Heart right ventricle (tissue), 16 donors: ENCODE results near the gene ERCC8. TPM values are rescaled to one million over a fixed set of nuclear protein-coding genes. Genes with fewer than 3 reads are reported as not detected.
"Not testable (repeated sequence)": the region's sequence is repeated elsewhere in the genome, so short reads cannot be mapped to it uniquely, and the experiment has no call there.

Experiments
- ATAC-seq, 8 donors: fragments of 200-7000 bp; cut with Tn5 transposase; one replicate each; pipeline ENCODE4 v1.9.1; 2020; ENCODE audit warnings: mild to moderate bottlenecking in 8 of 8, moderate library complexity in 8 of 8, moderate number of reproducible peaks in 1 of 8
- DNase-seq, 2 donors: peaks; one replicate each; pipeline ENCODE4 v3.0.0-alpha.2; 2020
- H3K27ac ChIP-seq, 10 donors: fragments of 200-600 bp; sonication (generic) in 2 of 10; one replicate each; pipeline versions ENCODE4 v1.5.0 to v1.8.0; 2020 to 2022; ENCODE audit warnings: mild to moderate bottlenecking in 3 of 10
- H3K27me3 ChIP-seq, 7 donors: fragments of 200-600 bp; one replicate each; pipeline ENCODE4 v1.8.0; 2021 to 2022; ENCODE audit warnings: mild to moderate bottlenecking in 2 of 7
- H3K36me3 ChIP-seq, 9 donors: fragments of 200-600 bp; sonication (generic) in 1 of 9; one replicate each; pipeline versions ENCODE4 v1.5.0 to v1.8.0; 2020 to 2022; ENCODE audit warnings: mild to moderate bottlenecking in 2 of 9
- H3K4me1 ChIP-seq, 9 donors: fragments of 200-600 bp; sonication (generic) in 1 of 9; one replicate each; pipeline versions ENCODE4 v1.5.0 to v1.8.0; 2020 to 2022; ENCODE audit warnings: mild to moderate bottlenecking in 4 of 9
- H3K4me3 ChIP-seq, 10 donors: fragments of 200-600 bp; sonication (generic) in 2 of 10; one replicate each; pipeline versions ENCODE4 v1.5.0 to v1.8.0; 2020 to 2022; ENCODE audit warnings: mild to moderate bottlenecking in 7 of 10, moderate library complexity in 2 of 10
- H3K9me3 ChIP-seq, 11 donors: fragments of 200-600 bp in 10 of 11; sonication (generic) in 2 of 11; one replicate each; pipeline versions ENCODE4 v1.5.0 to v1.8.0; 2013 to 2022; ENCODE audit warnings: mild to moderate bottlenecking in 2 of 11, control low read depth in 1 of 11, moderate library complexity in 1 of 11
- WGBS, 2 donors: extraction: QIAGEN DNeasy Blood & Tissue Kit; methylation state at CpG; one replicate each; pipeline ENCODE4 v1.1.7; 2013; ENCODE audit warnings: inconsistent platforms in 1 of 2; 5-methylcytosine and 5-hydroxymethylcytosine counted together
- intact Hi-C, 10 donors: fragments of 100-400 bp; cut with DNase I; formaldehyde crosslinking; loops; one replicate each; pipeline versions ENCODE4 v1.11.1 to v1.14.2; 2022
- polyA plus RNA-seq, 2 donors: library from polyadenylated mRNA; stranded (reverse); fragments of 200-250 nt; gene quantifications; one replicate each; pipeline ENCODE4 v1.2.3, GENCODE V29; 2013
- total RNA-seq, 10 donors: library from RNA; stranded (reverse); fragmentation: NEBNext Ultra II Directional in 3 of 10; extraction: Animal tissue kit (Norgen Biotek cat#: 25700) in 3 of 10; gene quantifications; one replicate each; pipeline versions ENCODE4 v1.2.1 to v1.2.4, GENCODE V29; 2021 to 2023
- TF ChIP-seq, protein P1 (sequence below), 9 donors: fragments of 200-600 bp; sonication (generic) in 2 of 9; IDR thresholded peaks; one replicate each; pipeline versions ENCODE4 v1.5.0 to v1.8.0; 2021 to 2022; ENCODE audit warnings: antibody characterized with exemption in 9 of 9, mild to moderate bottlenecking in 5 of 9, moderate library complexity in 1 of 9
- donor health status: Arrhythmogenic right ventricular cardiomyopathy.
- donor health status: ischemic (EF 13 %, LVEDD 7.1; RV severe dilation, severe dysfunction).
- donor health status: healthy with polysubstance abuse.
- donor health status: DM: no; HTN: yes; CAD: no.
- donor health status: DM: no; HTN: no; CAD: no.
- donor health status: ischemic (EF 25% LVEDD 6.9; RV normal size, moderate dysfunction).
- donor health status: ischemic (EF 25% LVEDD 5.7; RV mildly dilated, moderate dysfunction).
- donor health status: healthy.
- donor health status: DM: yes; HTN: yes; CAD: no.
- donor health status: Ischemic cardiomyopathy.
- donor health status: ischemic (EF 35%, LVEDD 5.7; RV mildly dilated, moderate dysfunction).
- donor health status: nonischemic (EF 11% LVEDD 7.7; RV severe dilation, severe dysfunction).
- donor health status: DM: yes; HTN: yes; CAD: no.
- donor health status: PGD.
- donor health status: ischemic (EF 29% LVEDD 5.4; RV normal size, mild dysfunction).
- donor health status: nonischemic (EF 23%, LVEDD 6.1; RV moderate dilation, normal function).

Gene ERCC8
- total and polyA plus RNA-seq, 12 donors = 4.1 to 8.3 (median 6.0) TPM

GRCh38 chr5:60992871-60993270 is 48.0 kb upstream of the ERCC8 start:
- Histone ChIP-seq H3K4me1 (peaks cover 0 to 27% (median 10%) of the 10 kb centered on the region in 9 donors), H3K27me3 (no peaks in the 10 kb centered on the region), H3K9me3 (peaks cover 0 to 28% (median 0%) of the 10 kb centered on the region in 11 donors), H3K27ac (peak overlapping the region in 3 of 10 donors; percentile 6 to 70 (median 30)), H3K4me3 (no peak overlapping the region), H3K36me3 (no peaks in the 10 kb centered on the region)
- intact Hi-C loops = no loop called here
- DNase-seq (peak; percentile 43 to 44), ATAC-seq (peak; percentile 76 to 94 (median 86))
- WGBS, 2 donors = 50 to 72% methylated on average over 6 of the region's 6 CpGs
- TF ChIP-seq, protein P1, sequence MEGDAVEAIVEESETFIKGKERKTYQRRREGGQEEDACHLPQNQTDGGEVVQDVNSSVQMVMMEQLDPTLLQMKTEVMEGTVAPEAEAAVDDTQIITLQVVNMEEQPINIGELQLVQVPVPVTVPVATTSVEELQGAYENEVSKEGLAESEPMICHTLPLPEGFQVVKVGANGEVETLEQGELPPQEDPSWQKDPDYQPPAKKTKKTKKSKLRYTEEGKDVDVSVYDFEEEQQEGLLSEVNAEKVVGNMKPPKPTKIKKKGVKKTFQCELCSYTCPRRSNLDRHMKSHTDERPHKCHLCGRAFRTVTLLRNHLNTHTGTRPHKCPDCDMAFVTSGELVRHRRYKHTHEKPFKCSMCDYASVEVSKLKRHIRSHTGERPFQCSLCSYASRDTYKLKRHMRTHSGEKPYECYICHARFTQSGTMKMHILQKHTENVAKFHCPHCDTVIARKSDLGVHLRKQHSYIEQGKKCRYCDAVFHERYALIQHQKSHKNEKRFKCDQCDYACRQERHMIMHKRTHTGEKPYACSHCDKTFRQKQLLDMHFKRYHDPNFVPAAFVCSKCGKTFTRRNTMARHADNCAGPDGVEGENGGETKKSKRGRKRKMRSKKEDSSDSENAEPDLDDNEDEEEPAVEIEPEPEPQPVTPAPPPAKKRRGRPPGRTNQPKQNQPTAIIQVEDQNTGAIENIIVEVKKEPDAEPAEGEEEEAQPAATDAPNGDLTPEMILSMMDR (IDR thresholded peaks at IDR 0.05) = no peak

DNA sequence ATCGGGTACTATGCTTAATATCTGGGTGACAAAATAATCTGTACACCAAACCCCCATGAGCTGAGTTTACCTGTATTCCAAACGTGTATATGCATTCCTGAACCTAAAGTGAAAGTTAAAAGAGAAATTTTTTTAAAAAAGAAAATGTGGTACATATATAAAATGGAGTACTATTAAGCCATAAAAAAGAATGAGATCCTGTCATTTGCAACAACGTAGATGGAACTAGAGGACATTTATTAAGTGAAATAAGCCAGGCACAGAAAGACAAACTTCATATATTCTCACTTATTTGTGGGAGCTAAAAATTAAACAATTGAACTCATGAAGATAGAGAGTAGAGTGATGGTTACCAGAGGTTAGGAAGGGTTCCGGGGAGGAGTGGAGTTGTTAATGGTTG is 44.9 kb upstream of the ERCC8 start:
- Histone ChIP-seq H3K27me3 (no peaks in the 10 kb centered on the region), H3K4me1 (peaks cover 0 to 29% (median 8%) of the 10 kb centered on the region in 9 donors), H3K4me3 (no peak overlapping the region), H3K9me3 (peaks cover 0 to 47% (median 0%) of the 10 kb centered on the region in 11 donors), H3K36me3 (no peaks in the 10 kb centered on the region), H3K27ac (no peak overlapping the region)
- WGBS, 2 donors = 79 to 94% methylated on average over 4 of the region's 4 CpGs
- DNase-seq = no peak
- ATAC-seq = no peak
- intact Hi-C loops = no loop called here
- TF ChIP-seq, protein P1 (IDR thresholded peaks at IDR 0.05) = no peak

- H3K36me3 ChIP-seq, ATAC-seq: not testable (repeated sequence)
Observed at GRCh38 chr5:60982127-60982526, 37.3 kb upstream of the ERCC8 start.

GRCh38 chr5:60980511-60980910 is 35.6 kb upstream of the ERCC8 start:
- WGBS, 2 donors = 98 to 99% methylated on average over 2 of the region's 2 CpGs
- peaks cover 0 to 27% (median 0%) of the 10 kb centered on the region in 11 donors for H3K9me3 ChIP-seq
- TF ChIP-seq, protein P1 (IDR thresholded peaks at IDR 0.05) = no peak
- no peak for DNase-seq
- no peak overlapping the region for H3K4me3 ChIP-seq
- intact Hi-C loops = no loop called here
- no peak for ATAC-seq
- H3K36me3 ChIP-seq = no peaks in the 10 kb centered on the region
- H3K4me1 ChIP-seq = peaks cover 0 to 19% (median 3%) of the 10 kb centered on the region in 9 donors
- no peak overlapping the region for H3K27ac ChIP-seq
- H3K27me3 ChIP-seq = no peaks in the 10 kb centered on the region

More at GRCh38 chr5:60982127-60982526, 37.3 kb upstream of the ERCC8 start:
- H3K4me3 ChIP-seq, DNase-seq, intact Hi-C loops, H3K27ac ChIP-seq, H3K27me3 ChIP-seq: not testable (repeated sequence)
- Histone ChIP-seq H3K4me1 (peaks cover 0 to 19% (median 0%) of the 10 kb centered on the region in 9 donors), H3K9me3 (peaks cover 0 to 33% (median 0%) of the 10 kb centered on the region in 11 donors)
- WGBS, 2 donors = 97 to 100% methylated on average over 3 of the region's 3 CpGs

- TF ChIP-seq, protein P1 (IDR thresholded peaks at IDR 0.05) = no peak
- Histone ChIP-seq H3K4me3 (no peak overlapping the region), H3K27ac (no peak overlapping the region), H3K4me1 (peaks cover 0 to 19% (median 4%) of the 10 kb centered on the region in 9 donors), H3K9me3 (peaks cover 0 to 21% (median 0%) of the 10 kb centered on the region in 11 donors), H3K36me3 (no peaks in the 10 kb centered on the region), H3K27me3 (no peaks in the 10 kb centered on the region)
- ATAC-seq (peak in 1 of 8 donors; percentile 22), DNase-seq (no peak)
- intact Hi-C loops = loop anchor here in 1 of 10 donors (2.0 kb wide), 1 partner anchor 28 kb away; no protein-coding TSS in a partner anchor
- WGBS, 2 donors = 20 to 44% methylated on average over 1 of the region's 1 CpG
Observed at GRCh38 chr5:60978968-60979367, 34.1 kb upstream of the ERCC8 start.
